Stimulated activated CD8-positive, alpha-beta memory T cell treated with anti-CD3 and anti-CD28 coated beads, Interleukin-4, amount 100 ng/mL, for 24 hours (primary cell): ENCODE results near the gene BSG.
A peak's percentile ranks its signal among the peaks of the same experiment; 100 is the strongest.
"Not testable (repeated sequence)": the region's sequence is repeated elsewhere in the genome, so short reads cannot be mapped to it uniquely, and the experiment has no call there.

Experiments used
- DNase-seq: peaks from one replicate; pipeline ENCODE4 v3.0.0-alpha.2; 2020; ENCODE audit warnings: low read depth

The BSG gene

GRCh38 chr19:604355-604754, 32.0 kb downstream of the BSG start:
- DNase-seq, result no peak

- not testable (repeated sequence) for DNase-seq
Measured at GRCh38 chr19:605061-605971, 32.9 kb downstream of the BSG start.

GRCh38 chr19:607301-608154, 35.1 kb downstream of the BSG start:
- no peak for DNase-seq

GRCh38 chr19:608155-609003, 36.0 kb downstream of the BSG start:
- no peak for DNase-seq

GRCh38 chr19:609004-609346, 36.6 kb downstream of the BSG start:
- DNase-seq, result no peak

- DNase-seq, result no peak
Measured at GRCh38 chr19:610071-610800, 37.8 kb downstream of the BSG start.

- DNase-seq, result peak; percentile 46
Measured at GRCh38 chr19:610801-611480, 38.5 kb downstream of the BSG start.

- DNase-seq, result peak; percentile 55
Measured at GRCh38 chr19:611481-611868, 39.1 kb downstream of the BSG start.

GRCh38 chr19:612941-613340, 40.5 kb downstream of the BSG start:
- no peak for DNase-seq

GRCh38 chr19:613732-614567, 41.6 kb downstream of the BSG start:
- no peak for DNase-seq

- DNase-seq, result no peak
Measured at GRCh38 chr19:615619-616018, 43.2 kb downstream of the BSG start.

- DNase-seq, result no peak
Measured at GRCh38 chr19:616062-616700, 43.8 kb downstream of the BSG start.

- no peak for DNase-seq
Measured at GRCh38 chr19:616747-617526, 44.5 kb downstream of the BSG start.

- no peak for DNase-seq
Measured at GRCh38 chr19:617551-618246, 45.3 kb downstream of the BSG start.

- no peak for DNase-seq
Measured at GRCh38 chr19:618247-618619, 45.8 kb downstream of the BSG start.

- no peak for DNase-seq
Measured at GRCh38 chr19:618674-619285, 46.4 kb downstream of the BSG start.

- DNase-seq, result no peak
Measured at GRCh38 chr19:619286-620002, 47.0 kb downstream of the BSG start.
